Mammary epithelial cell (primary cell): ENCODE data around the gene PEX19.
A peak's percentile ranks its signal among the peaks of the same experiment; 100 is the strongest.

Experiments
- EZH2 ChIP-seq: IDR thresholded peaks from 2 replicates; pipeline ENCODE4 v1.6.1; 2012; ENCODE audit warnings: low read length, inconsistent platforms, borderline replicate concordance
- TF ChIP-seq, protein P1 (sequence below), 2 donors: IDR thresholded peaks in 1 of 2; conservative IDR thresholded peaks in 1 of 2; 2 replicates each; pipeline ENCODE4 v1.5.1; 2011 to 2012; ENCODE audit warnings: inconsistent platforms in 2 of 2, low read length in 2 of 2, mild to moderate bottlenecking in 2 of 2, control low read depth in 1 of 2, low read depth in 1 of 2; ENCODE audit not compliant: insufficient read depth in 1 of 2; ENCODE audit errors: extremely low read depth in 1 of 2

DNA sequence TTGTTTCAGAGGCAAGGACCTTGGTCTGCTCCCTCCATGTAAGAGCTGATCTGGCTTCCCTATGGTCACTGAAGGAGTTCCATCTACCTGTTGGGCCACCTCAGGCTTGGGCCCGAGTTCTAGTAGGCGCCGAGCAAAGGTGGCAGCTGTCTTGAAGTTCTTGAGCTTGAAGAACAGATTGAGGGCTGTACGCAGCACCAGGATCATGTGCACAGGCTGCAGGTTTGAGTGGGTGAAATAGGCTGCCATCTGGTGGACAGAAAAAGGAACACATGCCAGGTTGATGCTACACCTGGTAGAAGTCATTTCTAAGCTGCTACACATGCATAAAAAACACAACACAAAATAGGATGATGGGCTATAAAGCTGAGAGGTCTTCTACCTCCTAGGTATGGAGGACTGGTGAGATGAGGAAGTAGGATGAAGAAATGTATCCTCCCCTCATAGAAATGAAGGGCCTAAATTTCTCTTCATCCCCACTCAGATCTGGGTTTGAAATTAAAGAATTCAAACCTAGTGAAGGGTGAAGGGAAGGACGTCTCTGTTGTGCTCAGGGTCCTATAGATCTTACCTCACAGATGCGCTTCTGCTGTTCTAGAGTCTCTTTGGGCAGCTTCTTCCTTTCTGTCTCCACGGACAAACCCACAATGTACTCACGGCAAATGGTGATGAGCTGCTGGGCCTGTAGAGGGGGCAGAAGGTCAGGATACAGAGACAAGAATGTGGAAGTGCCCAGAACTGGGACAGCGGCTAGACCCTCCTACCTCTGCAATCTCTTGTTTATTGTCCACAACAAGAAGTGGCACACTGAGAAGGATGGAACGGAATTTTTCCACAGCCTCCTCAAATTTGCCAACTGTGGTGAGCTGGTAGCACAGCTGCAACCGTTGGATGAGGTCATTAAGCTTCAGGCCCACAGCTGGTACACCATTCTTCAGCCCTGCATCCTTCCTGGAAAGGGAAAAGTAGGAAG lies 6.6 kb upstream of the PEX19 start:
- no peak for TF ChIP-seq EZH2
- TF ChIP-seq, protein P1, sequence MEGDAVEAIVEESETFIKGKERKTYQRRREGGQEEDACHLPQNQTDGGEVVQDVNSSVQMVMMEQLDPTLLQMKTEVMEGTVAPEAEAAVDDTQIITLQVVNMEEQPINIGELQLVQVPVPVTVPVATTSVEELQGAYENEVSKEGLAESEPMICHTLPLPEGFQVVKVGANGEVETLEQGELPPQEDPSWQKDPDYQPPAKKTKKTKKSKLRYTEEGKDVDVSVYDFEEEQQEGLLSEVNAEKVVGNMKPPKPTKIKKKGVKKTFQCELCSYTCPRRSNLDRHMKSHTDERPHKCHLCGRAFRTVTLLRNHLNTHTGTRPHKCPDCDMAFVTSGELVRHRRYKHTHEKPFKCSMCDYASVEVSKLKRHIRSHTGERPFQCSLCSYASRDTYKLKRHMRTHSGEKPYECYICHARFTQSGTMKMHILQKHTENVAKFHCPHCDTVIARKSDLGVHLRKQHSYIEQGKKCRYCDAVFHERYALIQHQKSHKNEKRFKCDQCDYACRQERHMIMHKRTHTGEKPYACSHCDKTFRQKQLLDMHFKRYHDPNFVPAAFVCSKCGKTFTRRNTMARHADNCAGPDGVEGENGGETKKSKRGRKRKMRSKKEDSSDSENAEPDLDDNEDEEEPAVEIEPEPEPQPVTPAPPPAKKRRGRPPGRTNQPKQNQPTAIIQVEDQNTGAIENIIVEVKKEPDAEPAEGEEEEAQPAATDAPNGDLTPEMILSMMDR (conservative IDR thresholded peaks at IDR 0.05 in 1 of 2, IDR thresholded peaks at IDR 0.05 in 1 of 2; ENCODE audit: extremely low read depth in 1 of 2, insufficient read depth in 1 of 2, low read depth in 1 of 2, low read length in 2 of 2): peak; percentile 78 to 84
